Neural cell (in vitro differentiated cells): Measurements from ENCODE around the gene STAC2.

Source experiments
- CTCF ChIP-seq: fragments of 450-650 bp; IDR thresholded peaks from 2 replicates; pipeline ENCODE4 v1.5.1; 2014; ENCODE audit warnings: antibody characterized with exemption, mild to moderate bottlenecking, moderate library complexity; ENCODE audit not compliant: poor library complexity, severe bottlenecking
- EP300 ChIP-seq: fragments of 450-650 bp; conservative IDR thresholded peaks from 2 replicates; pipeline ENCODE4 v1.6.1; 2014; ENCODE audit warnings: antibody characterized with exemption, mild to moderate bottlenecking, moderate library complexity; ENCODE audit not compliant: poor library complexity, severe bottlenecking
- POLR2AphosphoS5 ChIP-seq: IDR thresholded peaks from 2 replicates; pipeline ENCODE4 v1.6.1; 2012
- SMC3 ChIP-seq: fragments of 450-650 bp; conservative IDR thresholded peaks from 2 replicates; pipeline ENCODE4 v1.6.1; 2014; ENCODE audit warnings: antibody characterized with exemption, mild to moderate bottlenecking, moderate library complexity; ENCODE audit not compliant: poor library complexity
- TAF1 ChIP-seq: IDR thresholded peaks from 2 replicates; pipeline ENCODE4 v1.6.1; 2012; ENCODE audit warnings: low read depth

GRCh38 chr17:39193346-39193745, 32.4 kb downstream of the STAC2 start:
- TF ChIP-seq CTCF: no peak
- no peak for TF ChIP-seq POLR2AphosphoS5
- no peak for TF ChIP-seq TAF1
- no peak for TF ChIP-seq EP300
- TF ChIP-seq SMC3: no peak
